ENCODE measurements around the gene TMEM139. TPM values are rescaled to one million over a fixed set of nuclear protein-coding genes. Genes with fewer than 3 reads are reported as not detected.

The TMEM139 gene
- total and polyA plus RNA-seq, 2 donors from 2014 or later = 36.7 to 108 TPM

GRCh38 chr7:143299840-143300239, 15.1 kb downstream of the TMEM139 start:
- DNase-seq (peak in 1 of 5 donors; percentile 35), FAIRE-seq (no peak)
- intact Hi-C loops (cut with DNase I) = loop anchor here (10.0 kb wide), 1 partner anchor 55 kb away; no protein-coding TSS in a partner anchor
- no peaks in the 10 kb centered on the region for H3K9me3 ChIP-seq (ENCODE audit: control insufficient read depth in 2 of 3, insufficient read depth in 1 of 3, low read length in 3 of 3)
- no peak overlapping the region for H3K27ac ChIP-seq (ENCODE audit: low read depth in 2 of 2, low read length in 2 of 2)
- H3K27me3 ChIP-seq (ENCODE audit: control insufficient read depth, insufficient read depth, low read length) = no peaks in the 10 kb centered on the region
- H3K36me3 ChIP-seq (ENCODE audit: control insufficient read depth in 2 of 3, insufficient read depth in 3 of 3, low read length in 3 of 3) = peaks cover 27 to 57% (median 35%) of the 10 kb centered on the region in 3 donors
- peak; percentile 32 for TF ChIP-seq CTCF (IDR thresholded peaks at IDR 0.05; ENCODE audit: borderline replicate concordance, extremely low read depth, insufficient read depth)
- no peak overlapping the region for H3K4me3 ChIP-seq (ENCODE audit: low read length in 3 of 3)
- no peak overlapping the region for H3K9ac ChIP-seq (ENCODE audit: low read length in 3 of 3)
- no peaks in the 10 kb centered on the region for H3K4me1 ChIP-seq (ENCODE audit: control insufficient read depth in 2 of 3, insufficient read depth in 2 of 3, low read depth in 1 of 3, low read length in 3 of 3)

- no peak overlapping the region for H3K9ac ChIP-seq (ENCODE audit: low read length in 3 of 3)
- no peaks in the 10 kb centered on the region for H3K4me1 ChIP-seq (ENCODE audit: control insufficient read depth in 2 of 3, insufficient read depth in 2 of 3, low read depth in 1 of 3, low read length in 3 of 3)
- FAIRE-seq (no peak), DNase-seq (no peak)
- H3K9me3 ChIP-seq (ENCODE audit: control insufficient read depth in 2 of 3, insufficient read depth in 1 of 3, low read length in 3 of 3) = no peaks in the 10 kb centered on the region
- TF ChIP-seq CTCF (IDR thresholded peaks at IDR 0.05; ENCODE audit: borderline replicate concordance, extremely low read depth, insufficient read depth) = no peak
- H3K36me3 ChIP-seq (ENCODE audit: control insufficient read depth in 2 of 3, insufficient read depth in 3 of 3, low read length in 3 of 3) = peaks cover 34 to 60% (median 44%) of the 10 kb centered on the region in 3 donors
- H3K27ac ChIP-seq (ENCODE audit: low read depth in 2 of 2, low read length in 2 of 2) = no peak overlapping the region
- no peak overlapping the region for H3K4me3 ChIP-seq (ENCODE audit: low read length in 3 of 3)
- intact Hi-C loops (cut with DNase I) = loop anchor here (10.0 kb wide), 1 partner anchor 56 kb away; no protein-coding TSS in a partner anchor
- H3K27me3 ChIP-seq (ENCODE audit: control insufficient read depth, insufficient read depth, low read length) = no peaks in the 10 kb centered on the region
These were observed 16.5 kb downstream of the TMEM139 start for GRCh38 chr7:143300959-143301935.

- DNase-seq (no peak), FAIRE-seq (no peak)
- Histone ChIP-seq H3K4me1 (ENCODE audit: control insufficient read depth in 2 of 3, insufficient read depth in 2 of 3, low read depth in 1 of 3, low read length in 3 of 3) (no peaks in the 10 kb centered on the region), H3K4me3 (ENCODE audit: low read length in 3 of 3) (no peak overlapping the region), H3K27me3 (ENCODE audit: control insufficient read depth, insufficient read depth, low read length) (no peaks in the 10 kb centered on the region), H3K27ac (ENCODE audit: low read depth in 2 of 2, low read length in 2 of 2) (no peak overlapping the region), H3K9ac (ENCODE audit: low read length in 3 of 3) (no peak overlapping the region), H3K36me3 (ENCODE audit: control insufficient read depth in 2 of 3, insufficient read depth in 3 of 3, low read length in 3 of 3) (peaks cover 31 to 61% (median 44%) of the 10 kb centered on the region in 3 donors), H3K9me3 (ENCODE audit: control insufficient read depth in 2 of 3, insufficient read depth in 1 of 3, low read length in 3 of 3) (no peaks in the 10 kb centered on the region)
- intact Hi-C loops (cut with DNase I) = loop anchor here (10.0 kb wide), 1 partner anchor 59 kb away; no protein-coding TSS in a partner anchor
- no peak for TF ChIP-seq CTCF (IDR thresholded peaks at IDR 0.05; ENCODE audit: borderline replicate concordance, extremely low read depth, insufficient read depth)
These were observed 19.0 kb downstream of the TMEM139 start for GRCh38 chr7:143303733-143304132.

Data from kidney (tissue), 14 donors.